GM21390 (cell line): ENCODE data around the gene SYT11.
"Not testable (repeated sequence)": the region's sequence is repeated elsewhere in the genome, so short reads cannot be mapped to it uniquely, and the experiment has no call there.

ENCODE experiments used
- ATAC-seq: cut with Tn5 transposase; IDR thresholded peaks from one replicate; pipeline ENCODE4 v1.9.1; 2021; ENCODE audit not compliant: unreplicated experiment

SYT11 gene

GRCh38 chr1:155859881-155860871 is 809 bp downstream of the SYT11 start:
- ATAC-seq, result no peak

GRCh38 chr1:155860970-155861510 is 1.7 kb downstream of the SYT11 start:
- no peak for ATAC-seq

- no peak for ATAC-seq
These were observed 2.5 kb downstream of the SYT11 start for GRCh38 chr1:155861896-155862295.

- ATAC-seq, result no peak
These were observed 5.0 kb downstream of the SYT11 start for GRCh38 chr1:155864393-155864792.

- ATAC-seq, result no peak
These were observed 8.4 kb downstream of the SYT11 start for GRCh38 chr1:155867766-155868165.

GRCh38 chr1:155871390-155871789 is 12.0 kb downstream of the SYT11 start:
- no peak for ATAC-seq

GRCh38 chr1:155872527-155872926 is 13.2 kb downstream of the SYT11 start:
- ATAC-seq, result no peak

GRCh38 chr1:155873860-155874259 is 14.5 kb downstream of the SYT11 start:
- no peak for ATAC-seq

- no peak for ATAC-seq
These were observed 18.6 kb downstream of the SYT11 start for GRCh38 chr1:155877945-155878344.

GRCh38 chr1:155880251-155880650 is 20.9 kb downstream of the SYT11 start:
- ATAC-seq, result no peak

GRCh38 chr1:155880950-155881349 is 21.6 kb downstream of the SYT11 start:
- no peak for ATAC-seq

- no peak for ATAC-seq
These were observed 22.9 kb downstream of the SYT11 start for GRCh38 chr1:155882235-155882634.

- ATAC-seq, result no peak
These were observed 23.4 kb downstream of the SYT11 start for GRCh38 chr1:155882766-155883165.

GRCh38 chr1:155884031-155884960 is 24.9 kb downstream of the SYT11 start:
- no peak for ATAC-seq

GRCh38 chr1:155884982-155885381 is 25.6 kb downstream of the SYT11 start:
- ATAC-seq, result no peak

- ATAC-seq, result no peak
These were observed 29.1 kb downstream of the SYT11 start for GRCh38 chr1:155888481-155888880.

- ATAC-seq, result no peak
These were observed 30.2 kb downstream of the SYT11 start for GRCh38 chr1:155889566-155889965.

- no peak for ATAC-seq
These were observed 30.9 kb downstream of the SYT11 start for GRCh38 chr1:155890251-155890650.

GRCh38 chr1:155892796-155893195 is 33.4 kb downstream of the SYT11 start:
- ATAC-seq, result no peak

- no peak for ATAC-seq
These were observed 34.2 kb downstream of the SYT11 start for GRCh38 chr1:155893389-155894142.

- not testable (repeated sequence) for ATAC-seq
These were observed 36.2 kb downstream of the SYT11 start for GRCh38 chr1:155895617-155896016.
